Activated CD4-positive, alpha-beta T cell treated with anti-CD3 and anti-CD28 coated beads for 48 hours (primary cell): ENCODE results near the gene ZNF365.
A peak's percentile ranks its signal among the peaks of the same experiment; 100 is the strongest.
"Not testable (repeated sequence)": the region's sequence is repeated elsewhere in the genome, so short reads cannot be mapped to it uniquely, and the experiment has no call there.

Experiments
- DNase-seq: peaks from one replicate; pipeline ENCODE4 v3.0.0-alpha.2; 2020

The ZNF365 gene

GRCh38 chr10:62378877-62379276, 4.7 kb downstream of the ZNF365 start:
- not testable (repeated sequence) for DNase-seq

GRCh38 chr10:62379394-62379793, 5.2 kb downstream of the ZNF365 start:
- no peak for DNase-seq

GRCh38 chr10:62380016-62380415, 5.8 kb downstream of the ZNF365 start:
- no peak for DNase-seq

- DNase-seq = no peak
These were observed 7.4 kb downstream of the ZNF365 start for GRCh38 chr10:62381385-62382102.

- DNase-seq = no peak
These were observed 8.7 kb downstream of the ZNF365 start for GRCh38 chr10:62382831-62383230.

GRCh38 chr10:62384057-62384446, 9.9 kb downstream of the ZNF365 start:
- peak; percentile 52 for DNase-seq

- no peak for DNase-seq
These were observed 10.4 kb downstream of the ZNF365 start for GRCh38 chr10:62384447-62385081.

GRCh38 chr10:62386356-62387320, 12.5 kb downstream of the ZNF365 start:
- no peak for DNase-seq

- no peak for DNase-seq
These were observed 14.2 kb downstream of the ZNF365 start for GRCh38 chr10:62388328-62388727.

GRCh38 chr10:62390497-62391176, 16.5 kb downstream of the ZNF365 start:
- DNase-seq = no peak

- DNase-seq = no peak
These were observed 19.1 kb downstream of the ZNF365 start for GRCh38 chr10:62393237-62393636.

GRCh38 chr10:62394556-62395018, 20.4 kb downstream of the ZNF365 start:
- DNase-seq = no peak

GRCh38 chr10:62395892-62396291, 21.7 kb downstream of the ZNF365 start:
- no peak for DNase-seq

- DNase-seq = no peak
These were observed 22.7 kb downstream of the ZNF365 start for GRCh38 chr10:62396864-62397263.

- no peak for DNase-seq
These were observed 25.0 kb downstream of the ZNF365 start for GRCh38 chr10:62399211-62399610.

GRCh38 chr10:62402508-62402907, 28.3 kb downstream of the ZNF365 start:
- DNase-seq = no peak

- DNase-seq = not testable (repeated sequence)
These were observed 36.4 kb downstream of the ZNF365 start for GRCh38 chr10:62410528-62410927.

- DNase-seq = not testable (repeated sequence)
These were observed 36.8 kb downstream of the ZNF365 start for GRCh38 chr10:62410934-62411333.

- no peak for DNase-seq
These were observed 38.9 kb downstream of the ZNF365 start for GRCh38 chr10:62413048-62413447.

GRCh38 chr10:62413652-62414051, 39.5 kb downstream of the ZNF365 start:
- DNase-seq = no peak

- no peak for DNase-seq
These were observed 40.2 kb downstream of the ZNF365 start for GRCh38 chr10:62414359-62414758.

GRCh38 chr10:62422068-62422590, 48.0 kb downstream of the ZNF365 start:
- DNase-seq = no peak
